ENCODE results near the gene ATXN3. TPM values are rescaled to one million over a fixed set of nuclear protein-coding genes. Genes with fewer than 3 reads are reported as not detected.
"Not testable (repeated sequence)": the region's sequence is repeated elsewhere in the genome, so short reads cannot be mapped to it uniquely, and the experiment has no call there.

The ATXN3 gene
- total RNA-seq, 3 donors from 2014 or later = 20.3 to 25.8 (median 24.1) TPM

DNA sequence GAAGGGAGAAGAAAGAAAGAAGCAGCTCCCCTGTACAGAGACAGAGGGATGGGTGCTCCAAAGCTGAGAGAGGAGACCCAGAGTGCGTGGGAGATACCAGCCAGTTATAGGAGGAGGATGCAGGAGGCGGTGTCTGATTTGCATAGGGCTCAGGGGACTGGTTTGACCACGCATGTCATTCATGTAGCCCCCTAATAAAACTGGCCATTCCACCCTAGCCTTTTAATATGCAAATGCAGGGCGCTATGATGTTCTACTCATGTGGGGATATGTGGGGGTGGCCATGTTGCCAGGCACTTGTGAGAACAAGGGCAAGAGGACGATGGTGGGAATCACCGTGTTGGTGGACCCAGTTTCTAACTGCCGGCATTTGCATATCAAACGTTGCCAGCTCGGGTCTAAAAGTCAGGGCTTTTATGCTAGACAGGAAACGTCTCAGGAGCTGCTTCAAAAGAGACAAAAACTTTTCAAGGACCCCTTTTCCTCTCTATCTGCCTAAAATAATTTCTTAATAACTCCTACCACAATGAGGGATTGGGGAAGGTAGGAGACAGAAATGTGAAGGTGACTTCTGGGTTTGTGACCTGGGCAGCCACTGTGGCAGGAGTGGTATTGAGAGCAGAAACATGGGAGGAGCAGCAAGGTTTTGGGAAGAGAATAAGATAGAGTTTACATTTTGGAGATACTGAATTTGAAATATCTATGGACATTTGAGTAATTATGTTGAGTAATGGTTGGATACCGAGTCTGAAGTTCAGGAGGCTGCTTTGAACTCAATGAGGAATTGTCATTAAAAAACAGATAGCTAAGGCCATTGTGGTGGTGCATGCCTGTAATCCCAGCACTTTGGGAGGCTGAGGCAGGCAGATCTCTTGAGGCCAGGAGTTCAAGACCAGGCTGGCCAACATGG lies 2.2 kb upstream of the ATXN3 start:
- Mint-ChIP-seq H3K36me3 (ENCODE audit: insufficient read depth) (no peaks in the 10 kb centered on the region), H3K27me3 (ENCODE audit: low read depth) (peaks cover 2% of the 10 kb centered on the region), H3K4me1 (ENCODE audit: low read depth) (peaks cover 38% of the 10 kb centered on the region), H3K9me3 (no peaks in the 10 kb centered on the region), H3K4me3 (peak overlapping the region; percentile 50)
- ATAC-seq (no peak), DNase-seq (no peak)

DNA sequence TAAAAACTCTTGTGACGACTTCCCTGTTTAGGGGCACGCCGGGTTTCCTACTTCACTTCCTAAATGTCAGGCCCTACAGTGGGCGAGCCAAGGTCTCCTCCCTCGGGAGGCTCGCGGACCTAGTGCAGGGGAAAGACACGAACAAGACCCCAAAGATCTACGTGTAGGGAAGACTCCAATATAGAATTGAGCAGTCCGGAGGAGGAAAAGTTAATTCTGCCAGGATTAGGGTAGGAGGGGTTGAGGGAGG lies 564 bp downstream of the ATXN3 start:
- H3K9me3 Mint-ChIP-seq = no peaks in the 10 kb centered on the region
- no peaks in the 10 kb centered on the region for H3K36me3 Mint-ChIP-seq (ENCODE audit: insufficient read depth)
- peak; percentile 4 to 8 for ATAC-seq
- no peak for DNase-seq
- H3K4me1 Mint-ChIP-seq (ENCODE audit: low read depth) = peaks cover 50% of the 10 kb centered on the region
- H3K4me3 Mint-ChIP-seq = peak overlapping the region; percentile 94
- peaks cover 2% of the 10 kb centered on the region for H3K27me3 Mint-ChIP-seq (ENCODE audit: low read depth)

DNA sequence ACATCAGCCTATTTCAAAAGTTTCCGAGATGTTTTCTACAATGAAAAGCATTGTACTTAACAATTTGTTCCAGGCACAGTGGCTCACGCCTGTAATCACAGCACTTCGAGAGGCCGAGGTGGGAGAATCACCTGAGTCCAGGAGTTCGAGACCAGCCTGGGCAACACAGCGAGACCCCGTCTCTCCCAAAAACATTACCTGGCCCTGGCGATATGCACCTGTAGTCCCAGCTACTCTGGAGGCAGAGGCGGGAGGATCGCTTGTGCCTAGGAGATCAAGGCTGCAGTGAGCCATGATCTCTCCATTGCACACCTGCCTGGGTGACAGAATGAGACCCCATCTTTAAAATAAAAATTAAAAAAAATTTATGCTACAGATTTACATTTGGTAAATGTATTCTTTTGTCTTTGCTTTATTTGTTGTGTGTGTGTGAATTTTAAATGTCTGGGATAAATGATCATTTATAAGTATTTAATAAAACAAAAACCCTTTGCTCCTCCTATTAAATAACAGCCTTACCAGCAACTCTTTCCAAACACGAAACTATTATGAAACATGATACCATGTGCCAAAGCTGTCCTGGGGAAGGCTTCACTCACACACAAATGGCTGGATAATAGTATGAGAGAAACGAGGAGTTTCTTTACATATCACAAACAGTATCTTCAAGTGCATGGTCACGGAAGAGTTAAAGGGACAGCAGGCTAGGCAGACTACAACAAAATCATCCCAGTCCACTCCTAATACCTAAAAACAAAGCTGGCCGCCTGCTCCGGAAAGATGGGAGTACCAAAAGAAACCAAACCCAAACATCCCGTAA lies 1.1 kb downstream of the ATXN3 start:
- Mint-ChIP-seq H3K4me3 (peak overlapping the region; percentile 94), H3K36me3 (ENCODE audit: insufficient read depth) (no peaks in the 10 kb centered on the region), H3K4me1 (ENCODE audit: low read depth) (peaks cover 52% of the 10 kb centered on the region), H3K9me3 (no peaks in the 10 kb centered on the region), H3K27me3 (ENCODE audit: low read depth) (peaks cover 2% of the 10 kb centered on the region)
- DNase-seq (no peak), ATAC-seq (no peak)

DNA sequence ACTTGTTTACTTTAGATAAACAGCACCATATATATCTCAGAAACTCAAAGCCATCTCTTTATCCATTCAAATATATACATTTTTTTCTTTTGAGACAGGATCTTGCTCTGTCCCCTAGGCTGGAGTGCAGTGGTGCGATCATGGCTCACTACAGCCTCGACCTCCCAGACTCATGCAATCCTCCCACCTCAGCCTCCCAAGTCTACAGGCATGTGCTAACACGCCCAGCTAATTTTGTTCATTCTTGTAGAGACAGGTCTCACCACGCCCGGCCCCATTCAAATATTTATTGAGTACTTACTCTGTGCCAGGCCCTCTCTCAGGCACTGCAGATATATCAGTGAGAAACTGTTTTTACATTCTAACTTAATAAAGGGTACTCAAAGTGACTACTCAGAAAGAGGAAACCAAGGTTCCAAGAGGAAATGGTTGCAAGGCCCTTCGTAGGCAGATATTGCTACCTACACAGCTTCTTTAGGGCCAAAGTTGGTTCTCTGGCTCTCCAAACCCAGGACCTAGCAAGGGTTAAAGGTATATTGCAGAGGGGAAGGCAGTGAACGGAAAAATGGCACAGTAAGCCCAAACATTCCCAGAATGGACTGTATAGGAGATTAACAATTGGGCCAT lies 2.9 kb downstream of the ATXN3 start:
- DNase-seq (no peak), ATAC-seq (no peak)
- H3K4me3 Mint-ChIP-seq = no peak overlapping the region
- no peaks in the 10 kb centered on the region for H3K9me3 Mint-ChIP-seq
- H3K4me1 Mint-ChIP-seq (ENCODE audit: low read depth) = peaks cover 52% of the 10 kb centered on the region
- H3K27me3 Mint-ChIP-seq (ENCODE audit: low read depth) = peaks cover 2% of the 10 kb centered on the region
- peaks cover 3% of the 10 kb centered on the region for H3K36me3 Mint-ChIP-seq (ENCODE audit: insufficient read depth)

DNA sequence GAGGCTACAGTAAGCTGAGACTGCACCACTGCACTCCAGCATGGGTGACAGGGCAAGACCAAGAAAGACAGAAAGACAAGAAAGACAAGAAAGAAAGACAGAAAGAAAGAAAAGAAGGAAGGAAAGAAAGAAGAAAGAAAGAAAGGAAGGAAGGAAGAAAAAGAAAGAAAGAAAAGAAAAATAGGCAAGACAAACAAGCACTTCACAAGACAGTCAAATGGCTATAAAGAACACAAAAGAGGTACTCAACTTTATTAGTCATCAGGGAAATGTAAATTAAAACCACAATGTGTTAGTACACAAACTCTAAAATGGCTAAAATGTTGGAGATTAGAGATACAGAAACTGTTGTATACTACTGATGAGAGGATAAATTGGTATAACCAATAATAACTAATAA lies 6.6 kb downstream of the ATXN3 start:
- Mint-ChIP-seq H3K27me3 (ENCODE audit: low read depth) (no peaks in the 10 kb centered on the region), H3K4me1 (ENCODE audit: low read depth) (peaks cover 28% of the 10 kb centered on the region)

DNA sequence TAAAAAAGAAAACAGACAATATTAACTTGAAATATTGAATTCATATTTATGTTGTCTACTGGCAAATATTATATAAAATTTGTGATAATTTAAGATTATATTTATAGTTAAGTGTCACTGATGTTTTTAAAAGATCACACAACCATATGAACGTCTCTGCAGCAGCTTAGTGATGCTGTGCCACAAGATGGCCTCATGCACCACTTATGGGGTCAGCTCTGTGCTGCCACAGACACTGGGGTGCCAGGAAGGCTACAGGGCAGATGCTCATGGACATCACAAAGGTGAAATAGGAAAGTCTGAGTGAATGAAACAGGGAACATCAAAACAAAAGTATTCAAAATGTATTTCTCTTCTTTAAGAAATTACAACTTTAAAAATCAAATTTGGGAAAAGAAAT lies 13.1 kb downstream of the ATXN3 start:
- Mint-ChIP-seq H3K4me3 (no peak overlapping the region), H3K36me3 (ENCODE audit: insufficient read depth) (peaks cover 20% of the 10 kb centered on the region), H3K27me3 (ENCODE audit: low read depth) (no peaks in the 10 kb centered on the region), H3K9me3 (no peaks in the 10 kb centered on the region), H3K4me1 (ENCODE audit: low read depth) (no peaks in the 10 kb centered on the region)
- no peak for ATAC-seq
- DNase-seq = no peak

More for the DNA sequence above, 6.6 kb downstream of the ATXN3 start:
- Mint-ChIP-seq H3K4me3 (no peak overlapping the region), H3K36me3 (ENCODE audit: insufficient read depth) (peaks cover 6% of the 10 kb centered on the region), H3K9me3 (no peaks in the 10 kb centered on the region)
- DNase-seq = no peak
- ATAC-seq = no peak

DNA sequence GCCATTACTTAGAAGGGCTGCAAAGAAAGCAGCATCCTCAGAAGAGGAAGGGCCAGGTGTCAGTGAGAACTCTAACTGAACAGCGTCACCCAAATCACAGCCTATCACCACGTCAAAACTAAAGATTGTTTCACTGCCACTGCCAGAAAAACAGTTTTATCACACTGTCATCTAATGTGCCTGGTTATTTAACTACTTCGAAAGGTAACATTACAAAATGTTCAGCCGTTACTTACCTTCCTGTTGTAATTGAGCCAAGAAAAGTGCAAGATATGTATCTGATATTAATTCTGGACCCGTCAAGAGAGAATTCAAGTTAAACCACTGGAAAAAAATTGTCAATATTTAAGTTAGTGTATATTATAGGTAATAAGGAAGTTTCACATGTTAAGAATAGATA lies 17.9 kb downstream of the ATXN3 start:
- Mint-ChIP-seq H3K9me3 (no peaks in the 10 kb centered on the region), H3K4me1 (ENCODE audit: low read depth) (no peaks in the 10 kb centered on the region), H3K4me3 (no peak overlapping the region), H3K27me3 (ENCODE audit: low read depth) (no peaks in the 10 kb centered on the region), H3K36me3 (ENCODE audit: insufficient read depth) (peaks cover 34% of the 10 kb centered on the region)
- DNase-seq = no peak
- no peak for ATAC-seq

DNA sequence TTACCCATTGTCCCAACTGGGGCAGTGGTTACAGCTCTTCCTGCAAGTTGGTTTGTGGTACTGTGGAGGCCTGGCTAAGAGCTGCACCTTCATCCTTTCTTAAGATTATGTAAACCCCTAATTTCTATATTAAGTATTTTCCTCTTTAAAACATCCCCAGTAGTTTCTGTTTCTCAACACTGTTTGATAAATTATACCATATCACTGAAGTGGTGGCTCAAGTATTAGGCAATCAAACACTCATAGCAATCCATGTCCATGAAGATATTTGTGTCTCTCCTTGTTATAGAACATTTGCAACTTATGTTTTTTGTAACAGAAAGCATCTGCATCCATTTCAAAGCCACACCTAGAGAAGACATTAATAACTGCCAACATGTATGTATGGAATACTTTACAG lies 31.8 kb downstream of the ATXN3 start:
- Mint-ChIP-seq H3K4me1 (ENCODE audit: low read depth) (no peaks in the 10 kb centered on the region), H3K36me3 (ENCODE audit: insufficient read depth) (peaks cover 12% of the 10 kb centered on the region), H3K9me3 (no peaks in the 10 kb centered on the region), H3K27me3 (ENCODE audit: low read depth) (no peaks in the 10 kb centered on the region), H3K4me3 (no peak overlapping the region)
- ATAC-seq = no peak
- no peak for DNase-seq

DNA sequence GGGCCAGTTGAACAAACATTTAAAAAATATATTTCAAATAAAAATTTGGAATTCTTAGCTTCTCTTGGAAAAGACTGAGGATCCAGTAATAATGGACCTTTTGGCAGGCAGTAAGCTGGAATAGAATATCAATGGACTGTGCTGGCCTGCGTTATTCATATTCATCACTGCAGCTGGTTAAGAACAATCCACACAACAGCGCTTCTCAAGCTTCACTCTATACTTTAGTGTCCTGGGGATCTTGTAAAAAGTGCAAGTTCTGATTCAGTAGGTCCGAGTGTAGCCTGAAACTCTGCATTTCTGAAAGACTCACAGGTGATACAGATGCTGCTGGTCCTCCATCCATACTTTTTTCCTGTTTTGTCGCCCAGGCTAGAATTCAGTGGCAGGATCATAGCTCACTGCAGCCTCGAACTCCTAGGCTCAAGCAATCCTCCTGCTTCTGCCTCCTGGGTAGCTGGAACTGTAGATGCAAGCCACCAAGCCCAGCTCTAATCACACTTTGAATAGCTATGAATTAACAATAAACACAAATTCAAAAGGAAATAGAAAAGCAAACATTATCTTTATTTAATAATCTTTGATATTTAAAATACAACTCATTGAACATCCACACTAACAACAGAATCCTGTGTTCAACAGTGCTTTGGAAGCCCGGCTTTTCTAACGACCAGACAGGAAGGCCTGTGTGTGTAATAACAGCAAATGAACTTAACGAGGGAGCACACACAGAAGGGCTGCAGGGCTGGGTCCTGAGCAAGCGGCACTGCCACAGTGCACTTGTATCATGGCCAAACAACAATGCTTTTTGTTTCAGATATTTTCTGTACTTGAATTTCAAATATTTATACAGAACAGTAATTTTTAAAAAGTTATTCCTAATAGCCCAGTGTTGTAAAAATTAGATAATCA lies 48.1 kb downstream of the ATXN3 start:
- Mint-ChIP-seq H3K4me3 (no peak overlapping the region), H3K4me1 (ENCODE audit: low read depth) (no peaks in the 10 kb centered on the region), H3K9me3 (no peaks in the 10 kb centered on the region), H3K36me3 (ENCODE audit: insufficient read depth) (peaks cover 6% of the 10 kb centered on the region), H3K27me3 (ENCODE audit: low read depth) (no peaks in the 10 kb centered on the region)
- no peak for DNase-seq
- no peak for ATAC-seq

DNA sequence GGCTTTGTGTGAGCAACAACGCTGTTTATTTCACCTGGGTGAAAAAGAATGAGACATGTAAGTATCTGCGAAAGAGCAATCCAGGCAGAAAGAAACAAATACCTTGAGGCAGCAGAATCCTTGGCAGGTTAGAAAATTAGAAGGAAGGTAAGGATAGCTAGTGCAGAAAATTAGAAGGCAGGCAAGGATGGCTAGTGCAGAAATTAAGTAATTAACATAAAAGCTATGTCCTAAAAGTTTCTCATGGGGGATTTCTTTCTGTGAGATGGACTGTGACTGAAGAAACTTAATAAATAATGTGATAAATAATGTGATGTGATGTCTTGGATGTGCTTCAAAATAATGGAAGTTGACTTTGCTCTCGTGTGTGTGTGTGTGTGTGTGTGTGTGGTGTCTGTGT lies 56.6 kb downstream of the ATXN3 start:
- Mint-ChIP-seq H3K4me3 (no peak overlapping the region), H3K4me1 (ENCODE audit: low read depth) (peaks cover 3% of the 10 kb centered on the region), H3K9me3 (peaks cover 13% of the 10 kb centered on the region), H3K36me3 (ENCODE audit: insufficient read depth) (peaks cover 19% of the 10 kb centered on the region), H3K27me3 (ENCODE audit: low read depth) (no peaks in the 10 kb centered on the region)
- DNase-seq (no peak), ATAC-seq (no peak)

DNA sequence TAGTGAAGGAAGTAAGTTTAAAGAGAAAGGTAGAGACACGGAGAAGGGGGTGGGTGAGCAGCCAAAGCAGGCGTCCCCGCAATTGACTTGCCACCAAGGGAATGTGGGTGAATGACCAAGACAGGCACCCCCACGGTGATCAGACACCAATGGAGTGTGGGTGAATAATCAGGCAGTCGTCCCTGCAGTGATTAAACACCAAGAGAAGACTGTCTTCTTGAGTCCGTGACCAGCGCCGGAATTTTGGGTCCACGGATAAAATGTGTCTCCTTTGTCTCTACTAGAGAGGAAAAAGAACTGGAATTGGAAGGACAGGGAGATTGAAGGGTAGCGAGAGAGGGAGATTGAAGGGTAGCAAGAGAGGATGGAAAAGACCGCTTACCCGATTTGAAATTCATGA lies 57.2 kb downstream of the ATXN3 start:
- not testable (repeated sequence) for H3K27me3 Mint-ChIP-seq (ENCODE audit: low read depth); H3K4me1 Mint-ChIP-seq (ENCODE audit: low read depth); DNase-seq; H3K4me3 Mint-ChIP-seq; ATAC-seq
- H3K9me3 Mint-ChIP-seq = peaks cover 13% of the 10 kb centered on the region
- peaks cover 19% of the 10 kb centered on the region for H3K36me3 Mint-ChIP-seq (ENCODE audit: insufficient read depth)

DNA sequence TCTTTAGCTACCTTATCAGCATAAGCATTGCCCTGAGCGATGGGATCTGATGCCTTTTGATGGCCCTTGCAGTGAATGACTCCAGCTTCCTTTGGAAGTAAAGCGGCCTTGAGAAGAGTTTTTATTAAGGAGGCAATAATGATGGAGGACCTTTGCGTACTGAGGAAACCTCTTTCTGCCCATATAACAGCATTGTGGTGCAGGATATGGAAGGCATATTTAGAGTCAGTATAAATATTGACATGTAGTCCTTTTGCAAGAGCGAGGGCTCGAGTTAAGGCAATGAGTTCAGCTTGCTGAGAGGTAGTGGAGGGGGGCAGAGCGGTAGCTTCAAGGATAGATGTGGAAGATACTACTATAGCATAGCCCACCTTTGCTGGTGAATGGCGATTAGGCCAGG lies 60.5 kb downstream of the ATXN3 start:
- not testable (repeated sequence) for H3K27me3 Mint-ChIP-seq (ENCODE audit: low read depth); H3K4me3 Mint-ChIP-seq

DNA sequence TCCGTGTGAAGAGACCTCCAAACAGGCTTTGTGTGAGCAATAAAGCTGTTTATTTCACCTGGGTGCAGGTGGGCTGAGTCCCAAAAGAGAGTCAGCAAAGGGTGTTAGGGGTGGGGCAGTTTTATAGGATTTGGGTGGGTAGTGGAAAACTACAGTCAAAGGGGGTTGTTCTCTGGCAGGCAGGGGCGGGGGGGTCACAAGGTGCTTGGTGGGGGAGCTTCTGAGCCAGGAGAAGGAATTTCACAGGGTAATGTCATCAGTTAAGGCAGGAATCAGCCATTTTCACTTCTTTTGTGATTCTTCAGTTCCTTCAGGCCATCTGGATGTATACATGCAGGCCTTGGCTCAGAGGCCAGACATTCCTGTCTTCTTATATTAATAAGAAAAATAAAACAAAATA lies 64.6 kb downstream of the ATXN3 start:
- H3K36me3 Mint-ChIP-seq (ENCODE audit: insufficient read depth); H3K4me3 Mint-ChIP-seq; DNase-seq; H3K9me3 Mint-ChIP-seq; H3K27me3 Mint-ChIP-seq (ENCODE audit: low read depth); ATAC-seq: not testable (repeated sequence)
- peaks cover 30% of the 10 kb centered on the region for H3K4me1 Mint-ChIP-seq (ENCODE audit: low read depth)

More for the DNA sequence above, 60.5 kb downstream of the ATXN3 start:
- DNase-seq; ATAC-seq; H3K4me1 Mint-ChIP-seq (ENCODE audit: low read depth): not testable (repeated sequence)
- Mint-ChIP-seq H3K9me3 (peaks cover 13% of the 10 kb centered on the region), H3K36me3 (ENCODE audit: insufficient read depth) (peaks cover 17% of the 10 kb centered on the region)

DNA sequence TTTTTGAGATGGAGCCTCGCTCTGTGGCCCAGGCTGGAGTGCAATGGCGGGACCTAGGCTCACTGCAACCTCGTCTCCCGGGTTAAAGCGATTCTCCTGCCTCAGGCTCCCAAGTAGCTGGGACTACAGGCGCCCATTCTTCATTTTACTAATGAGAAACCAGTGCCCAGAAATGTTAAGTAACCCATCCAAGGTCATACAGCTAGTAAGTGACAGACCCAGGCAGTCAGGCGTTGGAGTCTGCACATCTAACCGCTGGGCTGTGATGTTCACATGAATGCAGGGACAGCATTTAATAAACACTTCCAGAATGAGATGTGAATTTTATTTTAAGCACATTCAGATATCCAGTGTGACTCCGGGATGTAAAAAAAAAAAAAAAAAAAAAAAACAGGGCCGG lies 65.2 kb downstream of the ATXN3 start:
- H3K4me1 Mint-ChIP-seq (ENCODE audit: low read depth) = peaks cover 33% of the 10 kb centered on the region
- ATAC-seq = no peak

More for the DNA sequence above, 65.2 kb downstream of the ATXN3 start:
- Mint-ChIP-seq H3K9me3 (no peaks in the 10 kb centered on the region), H3K27me3 (ENCODE audit: low read depth) (no peaks in the 10 kb centered on the region), H3K36me3 (ENCODE audit: insufficient read depth) (peaks cover 7% of the 10 kb centered on the region), H3K4me3 (peak overlapping the region; percentile 97)
- DNase-seq = no peak

All from activated T-cell treated with anti-CD3 and anti-CD28 coated beads, Interleukin-2, amount 50 U/mL, for 4 hours (primary cell).